Measurements from ENCODE around the gene ELANE.

ELANE gene

GRCh38 chr19:900043-900301 is 47.9 kb downstream of the ELANE start:
- DNase-seq, result no peak

DNA sequence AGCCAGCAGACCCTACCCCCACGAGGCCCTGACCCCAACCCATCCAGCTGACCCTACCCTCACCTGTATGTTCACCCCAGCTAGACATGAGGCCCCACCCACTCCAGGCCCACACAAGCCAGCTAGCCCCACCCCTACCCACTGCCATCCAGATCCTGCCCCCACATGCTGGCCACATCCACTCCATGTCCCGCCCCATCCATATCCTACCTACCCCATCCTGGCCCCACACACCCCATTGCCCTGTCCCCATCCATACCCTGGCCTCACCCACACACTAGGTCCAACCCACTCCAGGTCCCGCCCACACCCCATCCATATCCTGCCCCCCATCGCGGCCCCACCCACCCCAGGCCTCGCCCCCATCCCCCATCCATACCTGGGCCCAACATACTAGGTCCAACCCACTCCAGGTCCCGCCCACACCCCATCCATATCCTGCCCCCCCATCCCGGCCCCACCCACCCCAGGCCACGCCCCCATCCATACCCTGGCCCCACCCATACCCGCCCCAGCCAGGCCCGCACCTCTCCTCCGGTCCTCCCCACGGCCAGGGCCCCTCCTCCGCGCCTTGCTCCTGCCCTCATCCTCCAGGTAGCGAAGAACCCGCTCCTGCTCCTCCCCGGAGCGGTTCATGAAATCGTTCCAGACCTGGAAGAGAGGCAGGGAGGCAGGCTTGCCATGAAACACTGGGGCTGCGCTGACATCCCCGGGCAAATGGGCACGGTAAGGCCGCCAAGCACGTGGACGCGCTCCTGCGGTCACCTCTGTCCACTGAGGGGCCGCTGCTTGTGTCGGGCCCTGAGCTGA is 48.4 kb downstream of the ELANE start:
- DNase-seq, result no peak

- DNase-seq, result no peak
These were observed 49.4 kb downstream of the ELANE start for GRCh38 chr19:901216-902092.

GRCh38 chr19:902093-902370 is 49.9 kb downstream of the ELANE start:
- no peak for DNase-seq

- no peak for DNase-seq
These were observed 50.5 kb downstream of the ELANE start for GRCh38 chr19:902446-903226.

DNA sequence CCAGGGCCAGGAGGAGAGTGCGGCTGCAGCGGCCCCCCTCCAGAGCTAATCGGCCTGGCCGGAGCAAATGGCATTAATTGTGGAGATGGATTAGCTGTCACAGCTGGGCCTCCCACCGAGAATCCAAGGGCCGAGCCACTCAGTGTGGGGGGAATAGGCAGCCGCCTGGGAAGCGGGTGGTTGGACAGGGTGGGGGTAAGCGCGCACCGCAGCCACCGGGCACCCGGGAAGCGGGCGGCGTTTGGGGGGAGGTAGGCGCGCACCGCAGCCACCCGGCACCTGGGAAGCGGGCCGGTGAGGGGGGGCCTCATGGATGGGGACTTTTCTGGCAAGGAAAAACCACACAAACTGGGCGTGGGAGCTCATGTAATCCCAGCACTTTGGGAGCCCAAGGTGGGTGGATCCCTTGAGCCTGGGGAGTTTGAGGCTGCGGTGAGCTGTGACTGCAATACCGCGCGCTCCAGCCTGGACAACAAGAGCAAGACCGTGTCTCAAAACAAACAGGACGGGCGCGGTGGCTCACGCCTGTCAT is 51.2 kb downstream of the ELANE start:
- DNase-seq, result peak; percentile 49

DNA sequence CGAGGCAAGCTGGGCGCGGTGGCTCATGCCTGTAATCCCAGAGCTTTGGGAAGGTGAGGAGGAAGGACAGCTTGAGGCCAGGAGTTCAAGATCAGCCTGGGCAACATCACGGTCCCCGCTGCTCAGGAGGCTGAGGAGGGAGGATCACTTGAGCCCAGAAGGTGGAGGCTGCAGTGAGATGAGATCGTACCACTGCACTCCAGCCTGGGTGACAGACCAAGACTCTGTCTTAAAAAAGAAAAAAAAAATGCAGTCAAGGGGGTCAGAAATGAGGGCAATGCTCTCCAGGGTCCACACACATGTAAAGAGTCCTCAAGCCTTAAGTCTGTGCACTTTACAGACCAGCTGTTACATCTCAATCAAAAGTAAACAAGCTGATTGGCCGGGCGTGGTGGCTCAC is 52.4 kb downstream of the ELANE start:
- DNase-seq, result no peak
